HG03378 (cell line): ENCODE measurements around the gene RHBDL2.
"Not testable (repeated sequence)": the region's sequence is repeated elsewhere in the genome, so short reads cannot be mapped to it uniquely, and the experiment has no call there.

Experiments used
- ATAC-seq: cut with Tn5 transposase; IDR thresholded peaks from one replicate; pipeline ENCODE4 v1.9.1; 2021; ENCODE audit warnings: mild to moderate bottlenecking, moderate library complexity; ENCODE audit not compliant: unreplicated experiment

The RHBDL2 gene

GRCh38 chr1:38938722-38939260 lies 2.8 kb downstream of the RHBDL2 start:
- ATAC-seq: no peak

- ATAC-seq: no peak
These were observed 9.1 kb downstream of the RHBDL2 start for GRCh38 chr1:38932571-38932970.

GRCh38 chr1:38929476-38929875 lies 12.2 kb downstream of the RHBDL2 start:
- no peak for ATAC-seq

- no peak for ATAC-seq
These were observed 12.6 kb downstream of the RHBDL2 start for GRCh38 chr1:38929054-38929453.

- no peak for ATAC-seq
These were observed 15.5 kb downstream of the RHBDL2 start for GRCh38 chr1:38926091-38926490.

- ATAC-seq: no peak
These were observed 16.2 kb downstream of the RHBDL2 start for GRCh38 chr1:38925391-38925790.

GRCh38 chr1:38923607-38924006 lies 18.0 kb downstream of the RHBDL2 start:
- no peak for ATAC-seq

GRCh38 chr1:38919130-38919529 lies 22.5 kb downstream of the RHBDL2 start:
- no peak for ATAC-seq

GRCh38 chr1:38918568-38918967 lies 23.1 kb downstream of the RHBDL2 start:
- ATAC-seq: no peak

GRCh38 chr1:38917772-38918171 lies 23.9 kb downstream of the RHBDL2 start:
- ATAC-seq: no peak

GRCh38 chr1:38917337-38917736 lies 24.3 kb downstream of the RHBDL2 start:
- ATAC-seq: no peak

GRCh38 chr1:38915352-38915948 lies 26.2 kb downstream of the RHBDL2 start:
- no peak for ATAC-seq

GRCh38 chr1:38914908-38915307 lies 26.7 kb downstream of the RHBDL2 start:
- ATAC-seq: not testable (repeated sequence)

GRCh38 chr1:38908821-38909220 lies 32.8 kb downstream of the RHBDL2 start:
- no peak for ATAC-seq

- ATAC-seq: no peak
These were observed 35.6 kb downstream of the RHBDL2 start for GRCh38 chr1:38905985-38906384.

- no peak for ATAC-seq
These were observed 42.1 kb downstream of the RHBDL2 start for GRCh38 chr1:38899560-38899959.

GRCh38 chr1:38898653-38899230 lies 42.9 kb downstream of the RHBDL2 start:
- ATAC-seq: no peak

GRCh38 chr1:38896169-38896568 lies 45.5 kb downstream of the RHBDL2 start:
- no peak for ATAC-seq

GRCh38 chr1:38892976-38893375 lies 48.7 kb downstream of the RHBDL2 start:
- ATAC-seq: no peak

- ATAC-seq: no peak
These were observed 49.9 kb downstream of the RHBDL2 start for GRCh38 chr1:38891753-38892152.

GRCh38 chr1:38889589-38889988 lies 52.0 kb downstream of the RHBDL2 start:
- no peak for ATAC-seq

GRCh38 chr1:38888423-38889333 lies 53.0 kb downstream of the RHBDL2 start:
- ATAC-seq: no peak
